Glutamatergic neuron (in vitro differentiated cells): ENCODE measurements around the gene EBLN2. TPM values are rescaled to one million over a fixed set of nuclear protein-coding genes. Genes with fewer than 3 reads are reported as not detected.
A peak's percentile ranks its signal among the peaks of the same experiment; 100 is the strongest.

ENCODE experiments used
- DNase-seq: peaks from one replicate; pipeline ENCODE4 v3.0.0; 2022
- H3K27ac Mint-ChIP-seq: one replicate; pipeline ENCODE4 v1.8.0; 2020; ENCODE audit warnings: mild to moderate bottlenecking, mixed read lengths, inconsistent platforms; ENCODE audit not compliant: unreplicated experiment
- H3K27me3 Mint-ChIP-seq: one replicate; pipeline ENCODE4 v1.8.0; 2020; ENCODE audit warnings: mild to moderate bottlenecking, moderate library complexity, mixed read lengths, inconsistent platforms; ENCODE audit not compliant: unreplicated experiment
- H3K36me3 Mint-ChIP-seq: one replicate; pipeline ENCODE4 v1.8.0; 2020; ENCODE audit warnings: mild to moderate bottlenecking, mixed read lengths, inconsistent platforms; ENCODE audit not compliant: unreplicated experiment
- H3K4me1 Mint-ChIP-seq: one replicate; pipeline ENCODE4 v1.8.0; 2020; ENCODE audit warnings: mild to moderate bottlenecking, low read depth, mixed read lengths, inconsistent platforms; ENCODE audit not compliant: unreplicated experiment
- H3K4me3 Mint-ChIP-seq: one replicate; pipeline ENCODE4 v1.8.0; 2020; ENCODE audit warnings: mild to moderate bottlenecking, mixed read lengths, inconsistent platforms; ENCODE audit not compliant: unreplicated experiment
- H3K9me3 Mint-ChIP-seq: one replicate; pipeline ENCODE4 v1.8.0; 2020; ENCODE audit warnings: mild to moderate bottlenecking, moderate library complexity, mixed read lengths, inconsistent platforms; ENCODE audit not compliant: unreplicated experiment
- total RNA-seq: library from RNA; stranded (reverse); fragmentation: NEBNext Ultra II Directional; extraction: Animal tissue kit (Norgen Biotek cat#: 25700); gene quantifications from one replicate; pipeline ENCODE4 v1.2.1, GENCODE V29; 2021; ENCODE audit not compliant: unreplicated experiment
- TF ChIP-seq, protein P1 (sequence below): fragments of 200-600 bp; sonication (generic); IDR thresholded peaks from one replicate; pipeline ENCODE4 v1.5.0; 2021; ENCODE audit not compliant: partially characterized antibody, unreplicated experiment

EBLN2 gene
- total RNA-seq, 1 donor from 2014 or later: 5.7 TPM

DNA sequence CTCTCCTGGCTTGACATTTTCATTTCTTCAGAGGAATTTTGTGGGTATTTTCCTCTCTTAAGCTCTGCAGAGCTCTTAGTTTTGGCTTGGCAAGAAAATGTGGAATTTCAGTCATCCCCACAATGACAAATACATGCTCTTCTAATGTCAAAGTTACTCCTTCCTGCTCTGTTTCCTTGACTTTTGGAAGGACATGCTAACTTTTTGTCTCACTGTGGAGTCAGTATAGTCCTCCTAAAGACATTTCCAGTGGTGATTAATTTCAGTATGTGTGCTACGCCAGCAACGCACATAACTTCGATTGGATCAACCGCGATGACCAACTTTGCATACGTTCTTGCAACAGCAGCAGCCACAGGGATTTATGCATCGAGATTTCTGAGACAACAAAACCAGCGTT lies 13.3 kb downstream of the EBLN2 start:
- no peaks in the 10 kb centered on the region for H3K36me3 Mint-ChIP-seq
- TF ChIP-seq, protein P1, sequence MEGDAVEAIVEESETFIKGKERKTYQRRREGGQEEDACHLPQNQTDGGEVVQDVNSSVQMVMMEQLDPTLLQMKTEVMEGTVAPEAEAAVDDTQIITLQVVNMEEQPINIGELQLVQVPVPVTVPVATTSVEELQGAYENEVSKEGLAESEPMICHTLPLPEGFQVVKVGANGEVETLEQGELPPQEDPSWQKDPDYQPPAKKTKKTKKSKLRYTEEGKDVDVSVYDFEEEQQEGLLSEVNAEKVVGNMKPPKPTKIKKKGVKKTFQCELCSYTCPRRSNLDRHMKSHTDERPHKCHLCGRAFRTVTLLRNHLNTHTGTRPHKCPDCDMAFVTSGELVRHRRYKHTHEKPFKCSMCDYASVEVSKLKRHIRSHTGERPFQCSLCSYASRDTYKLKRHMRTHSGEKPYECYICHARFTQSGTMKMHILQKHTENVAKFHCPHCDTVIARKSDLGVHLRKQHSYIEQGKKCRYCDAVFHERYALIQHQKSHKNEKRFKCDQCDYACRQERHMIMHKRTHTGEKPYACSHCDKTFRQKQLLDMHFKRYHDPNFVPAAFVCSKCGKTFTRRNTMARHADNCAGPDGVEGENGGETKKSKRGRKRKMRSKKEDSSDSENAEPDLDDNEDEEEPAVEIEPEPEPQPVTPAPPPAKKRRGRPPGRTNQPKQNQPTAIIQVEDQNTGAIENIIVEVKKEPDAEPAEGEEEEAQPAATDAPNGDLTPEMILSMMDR: no peak
- H3K4me1 Mint-ChIP-seq: peaks cover 2% of the 10 kb centered on the region
- H3K27me3 Mint-ChIP-seq: no peaks in the 10 kb centered on the region
- H3K27ac Mint-ChIP-seq: no peak overlapping the region
- peaks cover 4% of the 10 kb centered on the region for H3K9me3 Mint-ChIP-seq
- DNase-seq: no peak
- H3K4me3 Mint-ChIP-seq: no peak overlapping the region

DNA sequence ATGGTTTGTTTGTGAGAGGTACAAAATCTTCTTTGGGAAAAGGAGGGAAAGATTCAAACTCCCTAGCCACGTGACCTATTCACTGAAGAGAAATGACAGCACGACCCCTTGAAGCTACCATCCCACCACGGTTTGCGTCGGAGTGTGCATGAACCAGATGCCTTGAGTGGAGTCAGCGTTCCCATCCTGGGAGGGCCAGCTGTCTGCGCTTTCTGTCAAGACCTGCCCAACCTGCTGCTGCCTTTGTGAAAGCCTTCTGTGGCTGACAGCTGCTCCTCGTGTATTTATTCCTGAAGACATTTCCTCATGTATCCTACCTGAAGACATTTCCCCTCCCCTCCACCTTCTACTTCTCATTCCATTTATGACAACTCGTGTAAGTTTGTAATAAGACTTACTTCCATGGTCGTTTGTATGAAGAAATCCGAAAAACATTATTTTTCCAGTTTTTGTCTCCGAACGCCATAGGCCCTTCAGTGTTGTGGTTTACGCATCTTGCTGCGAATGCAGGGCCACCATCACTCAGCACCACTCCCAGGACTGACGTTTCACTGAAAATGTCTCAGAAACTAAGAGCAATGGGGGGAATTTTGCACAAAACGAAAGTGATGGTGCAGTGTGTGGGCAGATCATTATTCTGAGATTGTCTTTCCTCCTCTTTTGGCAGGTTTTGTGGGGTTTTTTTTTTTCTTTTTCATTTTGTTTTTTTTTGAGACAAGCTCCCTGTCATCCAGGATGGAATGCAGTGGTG lies 18.9 kb downstream of the EBLN2 start:
- peak overlapping the region; percentile 97 for H3K27ac Mint-ChIP-seq
- TF ChIP-seq, protein P1: no peak
- peak overlapping the region; percentile 53 for H3K4me3 Mint-ChIP-seq
- peaks cover 10% of the 10 kb centered on the region for H3K4me1 Mint-ChIP-seq
- DNase-seq: peak; percentile 67
- peaks cover 10% of the 10 kb centered on the region for H3K27me3 Mint-ChIP-seq
- H3K36me3 Mint-ChIP-seq: peaks cover 5% of the 10 kb centered on the region
- H3K9me3 Mint-ChIP-seq: peaks cover 11% of the 10 kb centered on the region

DNA sequence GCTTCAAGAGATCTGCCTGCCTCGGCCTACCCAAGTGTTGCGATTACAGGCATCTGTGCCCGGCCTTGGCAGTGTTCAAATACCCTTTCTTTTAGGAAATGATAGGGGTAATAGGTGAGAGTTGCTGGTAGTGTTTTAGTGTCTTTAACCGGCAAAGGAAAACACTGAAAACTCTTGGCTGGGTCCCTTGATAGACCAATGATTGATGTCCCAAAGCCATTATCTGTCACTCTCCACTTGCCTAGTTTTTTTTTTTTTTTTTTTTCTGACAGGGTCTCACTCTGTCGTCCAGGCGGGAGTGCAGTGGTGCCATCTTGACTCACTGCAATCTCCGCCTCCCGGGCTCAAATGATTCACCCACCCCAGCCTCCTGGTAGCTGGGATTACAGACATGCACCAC lies 19.7 kb downstream of the EBLN2 start:
- DNase-seq: no peak
- TF ChIP-seq, protein P1: no peak
- H3K27ac Mint-ChIP-seq: no peak overlapping the region
- H3K36me3 Mint-ChIP-seq: peaks cover 5% of the 10 kb centered on the region
- H3K4me3 Mint-ChIP-seq: no peak overlapping the region
- peaks cover 11% of the 10 kb centered on the region for H3K9me3 Mint-ChIP-seq
- H3K4me1 Mint-ChIP-seq: peaks cover 10% of the 10 kb centered on the region
- peaks cover 10% of the 10 kb centered on the region for H3K27me3 Mint-ChIP-seq

DNA sequence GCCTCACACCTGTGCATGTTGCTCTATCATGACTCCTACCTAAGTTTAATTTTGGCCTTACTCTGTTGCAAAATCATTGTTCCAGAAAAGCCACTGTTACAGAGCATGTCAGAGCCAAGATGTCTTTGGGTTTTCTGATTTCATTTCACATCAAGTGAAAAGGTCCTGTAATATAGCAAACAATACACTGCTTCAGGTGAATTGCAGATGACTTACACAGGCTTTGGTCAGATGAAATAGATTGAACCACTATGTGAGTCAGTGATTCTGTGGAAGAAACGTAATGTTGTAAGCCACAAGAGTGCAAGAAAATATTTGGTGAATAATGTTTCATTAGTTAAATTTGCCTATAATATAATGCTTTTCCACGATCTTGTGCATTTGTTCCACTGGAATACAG lies 22.7 kb downstream of the EBLN2 start:
- Mint-ChIP-seq H3K4me1 (peaks cover 10% of the 10 kb centered on the region), H3K9me3 (peaks cover 16% of the 10 kb centered on the region), H3K36me3 (peaks cover 5% of the 10 kb centered on the region), H3K4me3 (no peak overlapping the region), H3K27me3 (peaks cover 12% of the 10 kb centered on the region), H3K27ac (no peak overlapping the region)
- no peak for DNase-seq
- TF ChIP-seq, protein P1: no peak

DNA sequence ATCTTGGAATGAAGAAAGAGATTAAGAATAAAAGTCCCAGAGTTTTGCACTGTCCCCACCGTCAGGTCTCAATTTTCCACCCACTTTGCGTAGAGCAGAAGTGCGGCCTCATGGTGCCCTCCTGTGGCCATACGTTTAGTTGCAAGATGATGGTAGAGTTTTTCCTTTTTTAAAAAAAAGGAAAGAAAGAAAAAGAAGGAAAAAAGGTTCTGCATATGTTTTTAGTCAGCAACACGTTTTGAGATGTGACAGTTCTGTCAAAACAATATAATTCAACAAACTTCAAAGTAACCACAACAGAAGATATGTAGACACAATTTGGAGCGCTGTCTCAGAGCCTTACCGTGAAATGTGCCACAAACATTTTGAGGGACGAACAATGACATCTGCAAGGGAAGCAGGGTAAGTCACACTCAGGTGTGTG lies 24.6 kb downstream of the EBLN2 start:
- DNase-seq: peak; percentile 66
- Mint-ChIP-seq H3K9me3 (peaks cover 8% of the 10 kb centered on the region), H3K4me1 (no peaks in the 10 kb centered on the region), H3K27ac (no peak overlapping the region), H3K36me3 (no peaks in the 10 kb centered on the region), H3K27me3 (peaks cover 2% of the 10 kb centered on the region), H3K4me3 (no peak overlapping the region)
- TF ChIP-seq, protein P1: peak; percentile 78
